ENCODE data around the gene DGKG. TPM values are rescaled to one million over a fixed set of nuclear protein-coding genes. Genes with fewer than 3 reads are reported as not detected.

DGKG gene
- total RNA-seq, 1 donor from 2014 or later = 18.2 TPM

GRCh38 chr3:186138272-186138981 lies 223.6 kb downstream of the DGKG start:
- ATAC-seq (peak; percentile 85), DNase-seq (no peak)
- intact Hi-C loops (cut with micrococcal nuclease) = no loop called here

DNA sequence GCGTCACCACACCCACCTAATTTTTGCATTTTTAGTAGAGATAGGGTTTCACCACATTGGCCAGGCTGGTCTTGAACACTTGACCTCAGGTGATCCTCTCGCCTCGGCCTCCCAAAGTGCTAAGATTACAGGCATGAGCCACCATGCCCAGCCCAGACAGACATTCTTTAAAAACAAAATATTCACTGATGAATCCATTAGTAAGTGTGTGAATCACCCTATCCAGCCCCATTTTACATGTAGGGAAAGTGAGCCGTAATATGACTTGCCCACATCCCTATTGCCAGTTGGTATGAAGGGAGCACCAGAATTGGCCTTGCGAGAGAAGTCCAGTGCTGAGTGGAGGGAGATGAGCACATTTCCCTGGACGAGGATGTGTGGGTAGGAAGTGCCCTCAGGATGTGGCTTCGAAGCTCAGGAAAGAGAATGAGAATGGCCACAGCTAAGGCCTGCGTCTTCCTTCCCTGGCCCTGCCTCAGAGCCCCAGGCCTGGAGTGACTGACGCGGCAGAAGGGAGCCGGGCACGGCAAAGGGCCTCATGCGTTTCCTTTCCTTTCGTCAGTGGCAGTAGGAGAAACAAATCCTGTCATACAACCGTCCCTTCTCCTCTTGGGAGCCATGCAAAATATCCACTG lies 224.9 kb downstream of the DGKG start:
- DNase-seq (no peak), ATAC-seq (no peak)
- intact Hi-C loops (cut with micrococcal nuclease) = no loop called here

DNA sequence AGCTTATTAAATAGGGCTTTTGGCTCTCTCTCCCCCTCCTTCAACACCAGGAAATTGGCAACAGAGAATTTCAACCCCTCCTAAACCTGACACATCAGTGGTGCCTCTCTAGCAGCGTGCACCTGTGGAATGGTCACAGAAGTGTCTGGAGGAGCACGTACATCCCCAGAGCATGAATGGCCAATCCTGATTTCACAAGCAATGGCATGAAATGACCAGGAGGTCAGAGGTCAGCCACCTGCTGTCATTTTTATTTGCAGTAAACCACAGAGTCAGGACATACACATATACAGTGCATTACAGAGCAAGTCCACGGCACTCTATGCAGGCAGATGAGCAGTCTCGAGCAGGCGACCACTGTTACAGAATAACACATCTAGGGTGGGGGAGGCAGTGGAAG lies 228.1 kb downstream of the DGKG start:
- no peak for DNase-seq
- intact Hi-C loops (cut with micrococcal nuclease) = no loop called here
- no peak for ATAC-seq

DNA sequence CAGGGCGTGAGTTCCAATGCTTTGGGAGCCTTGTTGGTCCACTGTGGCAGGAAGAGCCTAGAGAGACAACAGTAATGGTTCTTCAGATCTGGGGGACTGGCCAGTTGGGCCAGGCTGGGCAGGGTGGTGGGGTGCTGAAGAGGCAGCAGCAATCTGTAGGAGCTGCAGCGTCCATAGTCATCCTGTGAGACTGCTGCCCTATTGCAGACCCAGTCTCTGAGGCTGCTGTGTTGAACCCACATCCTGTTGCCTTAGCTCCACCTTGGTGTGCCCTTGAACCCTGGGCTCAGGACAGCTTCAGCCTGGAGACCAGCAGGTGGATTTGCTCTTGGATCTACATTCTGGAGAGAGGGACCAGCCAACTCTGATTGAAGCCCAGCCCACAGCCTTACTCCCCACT lies 229.5 kb downstream of the DGKG start:
- ATAC-seq = no peak
- no peak for DNase-seq
- intact Hi-C loops (cut with micrococcal nuclease) = no loop called here

DNA sequence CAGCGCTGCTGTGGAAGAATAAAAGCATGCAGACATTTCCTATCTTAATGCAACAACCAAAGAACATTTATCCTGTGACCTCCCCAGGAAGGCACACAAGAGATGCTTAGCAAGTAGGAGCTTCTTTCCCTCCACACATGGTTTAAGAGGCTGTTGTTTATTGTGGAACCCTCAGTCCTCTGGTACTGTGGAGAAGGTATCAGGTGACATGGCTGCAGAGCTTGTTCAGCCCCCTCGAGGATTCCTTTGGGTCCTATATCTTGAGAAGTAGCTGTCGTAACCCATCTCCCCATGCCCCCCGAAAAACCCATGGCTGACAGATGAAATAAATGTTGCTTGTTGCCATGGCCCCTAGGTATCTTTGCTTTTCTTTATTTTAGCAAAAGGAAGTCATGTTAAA lies 232.8 kb downstream of the DGKG start:
- intact Hi-C loops (cut with micrococcal nuclease) = no loop called here

DNA sequence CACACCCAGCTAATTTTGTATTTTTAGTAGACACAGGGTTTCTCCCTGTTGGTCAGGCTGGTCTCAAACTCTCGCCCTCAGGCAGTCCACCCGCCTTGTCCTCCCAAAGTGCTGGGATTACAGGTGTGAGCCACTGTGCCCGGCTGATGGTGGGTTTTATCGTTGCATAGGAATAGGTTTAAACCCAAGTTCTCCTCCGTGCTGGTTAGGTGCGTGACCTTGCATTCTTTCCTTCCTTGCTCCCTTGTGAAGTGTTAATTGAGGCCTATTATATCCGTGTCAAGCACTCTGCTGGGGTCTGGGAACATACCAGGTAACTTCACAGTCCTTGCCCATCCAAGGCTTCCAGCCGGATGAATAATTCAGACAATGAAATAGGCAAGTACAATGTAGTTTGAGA lies 233.9 kb downstream of the DGKG start:
- DNase-seq (no peak), ATAC-seq (no peak)
- intact Hi-C loops (cut with micrococcal nuclease) = no loop called here

More for the DNA sequence above, 232.8 kb downstream of the DGKG start:
- no peak for DNase-seq
- ATAC-seq = no peak

GRCh38 chr3:186127463-186127862 lies 234.6 kb downstream of the DGKG start:
- no peak for ATAC-seq
- intact Hi-C loops (cut with micrococcal nuclease) = no loop called here

DNA sequence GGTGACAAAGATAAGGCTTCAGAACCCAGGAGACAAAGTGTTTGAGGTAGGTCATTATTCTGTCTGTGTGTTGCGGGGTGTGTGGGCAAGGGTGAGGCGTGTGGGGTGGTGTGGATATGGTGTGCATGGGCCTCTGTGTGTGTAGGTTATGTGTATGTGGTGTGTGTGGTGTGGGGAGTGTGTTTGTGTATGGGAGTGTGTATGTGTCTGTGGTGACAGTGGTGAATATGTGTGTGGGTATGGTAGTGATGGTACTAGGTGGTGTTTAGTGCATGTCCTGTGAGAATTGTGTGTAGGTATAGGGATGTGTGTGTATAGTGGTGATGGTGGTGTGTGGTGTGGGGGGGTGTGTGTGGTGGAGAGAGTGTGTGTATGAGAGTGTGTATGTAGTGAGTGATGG lies 236.9 kb downstream of the DGKG start:
- ATAC-seq (no peak), DNase-seq (no peak)
- intact Hi-C loops (cut with micrococcal nuclease) = no loop called here

More at GRCh38 chr3:186127463-186127862, 234.6 kb downstream of the DGKG start:
- no peak for DNase-seq

DNA sequence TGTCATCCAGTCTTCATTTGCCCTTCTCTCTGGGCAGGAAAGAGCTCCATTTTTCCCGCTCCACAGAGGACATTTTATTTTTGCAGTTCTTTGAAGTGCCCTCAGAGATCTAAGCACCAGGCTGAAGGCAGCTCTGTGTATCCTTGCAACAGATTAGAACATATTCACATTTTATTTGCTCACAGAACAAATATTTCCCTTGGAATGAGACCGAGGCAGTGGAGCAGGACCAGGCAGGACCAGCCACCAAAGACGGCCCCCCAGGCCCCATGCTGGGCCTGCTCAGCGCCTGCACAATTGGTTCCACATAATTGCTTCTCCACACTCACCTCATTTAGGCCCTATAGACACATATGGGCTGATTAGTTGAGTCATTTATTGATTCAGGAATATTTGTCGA lies 237.4 kb downstream of the DGKG start:
- ATAC-seq = no peak
- DNase-seq = no peak
- intact Hi-C loops (cut with micrococcal nuclease) = no loop called here

DNA sequence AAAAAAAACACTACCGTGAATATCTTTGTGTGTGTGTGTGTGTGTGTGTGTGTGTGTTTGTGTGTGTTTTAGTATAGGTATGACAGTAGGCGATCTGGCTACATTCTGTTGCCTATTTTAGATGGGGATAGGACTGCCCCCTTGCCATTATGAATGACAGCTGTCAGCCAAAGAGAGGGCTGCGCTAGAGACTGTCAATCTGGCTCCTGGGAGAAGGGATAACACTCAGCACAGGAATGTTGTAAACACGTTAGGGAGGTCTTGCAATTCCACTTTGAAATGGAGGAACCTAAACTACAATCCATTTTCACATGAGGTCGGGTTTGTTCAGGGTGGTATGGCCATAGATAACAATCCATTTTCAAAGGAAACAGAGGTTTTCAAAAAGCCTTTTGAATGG lies 239.0 kb downstream of the DGKG start:
- DNase-seq = no peak
- ATAC-seq = no peak
- intact Hi-C loops (cut with micrococcal nuclease) = no loop called here

DNA sequence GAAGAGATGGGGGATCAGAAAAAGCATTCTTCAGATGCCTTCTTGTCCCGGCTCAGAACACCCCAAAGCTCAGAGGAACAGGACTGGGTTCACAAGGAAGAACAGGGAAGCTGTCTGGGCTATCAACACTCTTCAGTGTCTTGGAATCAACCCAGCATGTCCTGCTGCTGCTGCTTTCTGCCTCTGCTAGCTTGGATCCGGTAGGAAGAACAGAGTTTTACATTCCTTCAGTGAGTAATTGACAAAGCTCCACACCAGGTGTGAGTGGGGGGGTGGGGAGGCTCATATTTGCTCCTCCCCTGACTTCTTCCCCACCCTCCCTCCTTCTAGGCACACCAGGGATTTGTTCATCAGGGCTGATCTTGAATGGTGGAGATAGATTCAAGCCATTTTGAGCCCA lies 240.1 kb downstream of the DGKG start:
- ATAC-seq (peak; percentile 63), DNase-seq (no peak)
- intact Hi-C loops (cut with micrococcal nuclease) = no loop called here

DNA sequence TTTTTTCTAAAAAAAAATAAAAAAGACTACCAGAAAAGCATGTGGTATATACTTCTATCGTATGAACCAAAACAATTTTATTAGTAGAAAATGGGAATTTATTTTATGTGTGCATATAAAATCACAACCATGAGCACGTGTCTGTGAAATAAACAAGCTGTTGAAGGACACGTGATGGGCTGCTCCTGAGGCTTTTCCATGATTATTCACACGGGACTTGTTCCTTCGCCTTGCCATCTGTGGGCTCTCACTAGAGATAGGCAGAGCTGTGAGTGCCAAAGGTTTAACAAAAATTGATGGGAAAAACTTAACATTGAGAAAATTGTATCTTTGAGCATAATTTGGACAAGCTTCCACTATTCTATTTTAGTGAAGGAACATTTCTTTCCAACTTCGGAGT lies 240.8 kb downstream of the DGKG start:
- intact Hi-C loops (cut with micrococcal nuclease) = no loop called here
- ATAC-seq (peak; percentile 15), DNase-seq (no peak)

- no peak for DNase-seq
- no peak for ATAC-seq
- intact Hi-C loops (cut with micrococcal nuclease) = no loop called here
Observed at GRCh38 chr3:186119499-186119898, 242.5 kb downstream of the DGKG start.

DNA sequence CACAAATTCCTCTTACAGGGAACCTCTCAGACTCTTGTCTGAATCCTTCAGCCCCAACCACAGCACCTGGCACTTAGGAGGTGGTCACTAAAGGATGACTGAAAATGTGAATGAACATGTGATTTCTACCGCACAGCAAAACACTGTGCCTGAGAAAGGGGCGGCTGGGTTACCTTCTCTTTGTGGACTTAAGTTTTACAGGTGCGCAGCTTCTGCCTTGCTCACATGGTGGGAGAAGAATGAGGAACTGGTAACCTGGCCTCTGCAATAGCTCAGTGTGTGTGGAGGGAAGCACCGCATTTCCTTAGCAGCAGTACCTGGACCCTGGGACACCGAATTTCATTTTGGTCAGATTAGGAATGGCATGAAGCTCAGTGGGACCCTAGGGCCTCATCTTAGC lies 243.3 kb downstream of the DGKG start:
- intact Hi-C loops (cut with micrococcal nuclease) = no loop called here
- no peak for ATAC-seq

DNA sequence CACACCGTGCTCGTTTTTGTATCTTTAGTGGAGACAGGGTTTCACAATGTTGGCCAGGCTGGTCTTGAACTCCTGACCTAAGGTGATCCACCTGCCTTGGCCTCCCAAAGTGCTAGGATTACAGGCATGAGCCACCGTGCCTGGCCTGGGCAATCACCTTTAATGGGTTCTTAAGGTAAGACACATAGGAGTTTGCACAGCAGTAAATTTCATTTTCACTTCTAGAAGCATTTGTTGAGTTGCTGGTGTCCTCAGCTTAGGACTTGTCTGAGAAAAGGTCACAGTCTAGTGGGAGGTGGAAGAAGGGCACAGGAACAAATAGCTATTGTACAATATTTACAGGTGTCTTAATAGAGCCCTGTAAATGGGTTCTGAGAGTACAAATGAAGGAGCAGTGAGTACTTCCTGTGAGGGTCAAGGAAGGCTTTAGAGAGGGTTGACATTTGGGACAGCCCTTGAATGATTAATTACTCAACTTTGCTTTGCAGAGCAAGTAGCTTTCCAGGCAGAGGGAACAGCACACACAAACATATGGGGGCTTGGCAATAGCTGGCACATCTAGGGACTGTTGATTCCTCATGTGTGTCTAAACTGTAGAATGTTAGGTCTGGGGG lies 244.4 kb downstream of the DGKG start:
- no peak for ATAC-seq
- no peak for DNase-seq
- intact Hi-C loops (cut with micrococcal nuclease) = no loop called here

More for the DNA sequence above, 243.3 kb downstream of the DGKG start:
- no peak for DNase-seq

- DNase-seq (no peak), ATAC-seq (peak; percentile 34)
- intact Hi-C loops (cut with micrococcal nuclease) = no loop called here
Observed at GRCh38 chr3:186115239-186115996, 246.6 kb downstream of the DGKG start.

DNA sequence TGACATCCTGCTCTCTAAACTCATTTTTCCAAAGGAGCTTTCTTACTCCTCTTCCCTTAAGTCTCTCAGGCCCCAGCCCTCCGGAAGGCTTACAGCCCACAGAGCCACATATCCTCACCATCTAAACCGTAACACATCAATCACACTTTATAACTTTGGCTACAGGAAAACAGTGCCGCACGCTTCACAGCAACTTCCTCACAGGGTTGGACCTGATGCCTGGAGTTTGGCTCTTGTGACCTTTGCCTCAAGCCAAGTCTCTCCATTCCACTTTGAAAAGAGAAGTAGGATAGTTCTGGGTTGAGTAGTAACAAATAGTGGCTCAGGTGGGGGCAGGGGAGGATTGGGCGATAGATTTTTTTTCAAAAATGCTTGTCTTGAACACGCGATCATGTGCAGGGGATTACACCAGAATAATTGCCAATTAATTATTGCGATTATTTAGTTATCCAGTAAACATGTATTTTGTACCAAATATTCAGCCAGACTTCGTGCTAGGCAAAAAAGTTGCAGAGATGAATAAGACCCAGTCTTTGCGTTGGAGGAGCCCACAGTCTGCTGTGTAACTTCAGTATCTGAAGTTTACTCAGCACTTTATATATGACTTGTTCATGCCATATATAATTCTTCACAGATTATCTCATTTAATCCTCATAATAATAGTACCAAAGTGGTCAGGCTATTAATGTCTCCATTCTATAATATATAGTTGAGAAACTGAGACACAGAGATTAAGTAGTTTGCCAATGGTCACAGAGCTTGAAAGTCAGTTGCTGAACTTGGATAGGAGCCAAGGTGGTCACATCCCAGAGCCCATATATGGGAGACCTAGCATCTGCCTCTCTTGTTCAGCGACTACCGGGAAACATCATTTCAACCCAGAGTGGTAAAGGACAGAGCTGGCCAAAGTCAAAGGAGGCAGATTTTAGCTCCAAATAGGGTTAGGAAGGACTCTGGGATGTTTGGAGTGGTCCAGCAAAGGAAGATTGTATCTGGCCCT lies 250.8 kb downstream of the DGKG start:
- ATAC-seq (no peak), DNase-seq (no peak)
- intact Hi-C loops (cut with micrococcal nuclease) = no loop called here

DNA sequence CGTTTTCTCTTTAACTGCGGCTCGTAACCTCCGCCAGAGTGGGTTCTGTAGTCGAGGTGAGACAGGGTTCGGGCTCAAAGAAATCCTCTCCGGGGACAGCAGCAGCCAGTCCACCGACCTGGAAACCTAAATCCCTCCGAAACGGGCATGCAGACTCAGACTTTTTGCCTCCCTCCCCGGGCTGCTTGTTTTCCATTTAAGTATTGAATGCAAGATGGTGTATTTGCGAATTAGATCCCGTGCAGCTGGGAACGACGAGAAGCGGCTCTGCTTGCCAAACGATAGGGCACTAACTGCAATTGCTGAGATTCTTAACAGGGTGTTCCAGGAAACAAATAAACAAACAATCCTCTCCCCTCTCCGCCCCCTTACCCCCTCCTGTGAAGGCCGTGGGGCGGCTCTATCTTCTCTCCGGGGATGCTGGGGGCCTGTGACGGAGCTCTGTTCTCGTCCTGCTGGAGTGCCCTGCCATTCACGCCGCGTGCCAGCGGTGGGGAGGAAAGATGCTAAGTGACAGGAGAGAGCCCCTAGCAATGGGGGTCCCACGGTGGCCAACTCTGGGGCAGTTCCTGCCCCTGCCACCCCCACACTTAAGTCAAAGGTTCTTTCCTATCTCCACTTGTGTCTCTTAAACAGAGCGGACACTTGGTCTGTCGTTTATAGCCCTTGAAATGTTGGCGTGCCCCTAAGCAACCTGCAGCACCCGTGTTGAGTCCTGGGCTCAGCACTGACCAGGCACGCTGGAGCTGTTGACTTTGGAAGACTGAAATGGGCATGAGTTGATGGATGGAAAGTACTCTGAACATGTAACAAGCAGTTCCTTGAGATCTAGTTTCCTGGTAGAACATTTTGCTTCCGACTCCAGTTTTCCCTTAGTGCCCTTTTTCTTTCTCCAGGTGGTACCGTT lies 251.9 kb downstream of the DGKG start:
- intact Hi-C loops (cut with micrococcal nuclease) = no loop called here
- no peak for ATAC-seq
- DNase-seq = peak; percentile 47

All from left ventricle myocardium superior (tissue), 1 donor.